T-helper 2 cell treated with Interferon-gamma antibody and Interleukin-4, amounts not matched to agents 5 μg/mL and 100 μg/mL, for 36 hours (primary cell): Measurements from ENCODE around the gene TRPV2.
A peak's percentile ranks its signal among the peaks of the same experiment; 100 is the strongest.
"Not testable (repeated sequence)": the region's sequence is repeated elsewhere in the genome, so short reads cannot be mapped to it uniquely, and the experiment has no call there.

Source experiments
- DNase-seq: peaks from one replicate; pipeline ENCODE4 v3.0.0; 2021; ENCODE audit warnings: low spot score
- H3K27ac Mint-ChIP-seq: one replicate; pipeline ENCODE4 v1.8.0; 2021; ENCODE audit warnings: mild to moderate bottlenecking, mixed read lengths
- H3K27me3 Mint-ChIP-seq: one replicate; pipeline ENCODE4 v1.8.0; 2021; ENCODE audit warnings: low read depth, mixed read lengths
- H3K36me3 Mint-ChIP-seq: one replicate; pipeline ENCODE4 v1.8.0; 2021; ENCODE audit warnings: low read depth, mixed read lengths
- H3K4me1 Mint-ChIP-seq: one replicate; pipeline ENCODE4 v1.8.0; 2021; ENCODE audit warnings: low read depth, mixed read lengths
- H3K4me3 Mint-ChIP-seq: one replicate; pipeline ENCODE4 v1.8.0; 2022; ENCODE audit warnings: mild to moderate bottlenecking, moderate library complexity, mixed read lengths
- H3K9me3 Mint-ChIP-seq: one replicate; pipeline ENCODE4 v1.8.0; 2021; ENCODE audit warnings: mixed read lengths

The TRPV2 gene

DNA sequence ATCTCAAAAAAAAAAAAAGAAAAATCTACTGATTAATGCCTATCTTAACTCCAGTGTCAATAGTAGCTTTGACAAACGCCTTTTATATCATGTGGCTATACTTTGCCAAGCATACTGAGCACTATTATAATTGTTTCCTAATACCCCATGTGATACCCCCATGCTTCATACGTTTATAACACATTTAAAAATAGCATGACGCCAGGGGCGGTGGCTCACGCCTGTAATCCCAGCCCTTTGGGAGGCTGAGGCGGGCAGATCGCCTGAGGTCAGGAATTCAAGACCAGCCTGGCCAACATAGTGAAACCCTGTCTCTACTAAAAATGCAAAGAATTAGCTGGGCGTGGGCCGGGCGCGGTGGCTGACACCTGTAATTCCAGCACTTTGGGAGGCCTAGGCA is 22.9 kb upstream of the TRPV2 start:
- peaks cover 11% of the 10 kb centered on the region for H3K27me3 Mint-ChIP-seq
- not testable (repeated sequence) for H3K4me1 Mint-ChIP-seq, H3K27ac Mint-ChIP-seq, H3K4me3 Mint-ChIP-seq, H3K36me3 Mint-ChIP-seq, DNase-seq, H3K9me3 Mint-ChIP-seq

DNA sequence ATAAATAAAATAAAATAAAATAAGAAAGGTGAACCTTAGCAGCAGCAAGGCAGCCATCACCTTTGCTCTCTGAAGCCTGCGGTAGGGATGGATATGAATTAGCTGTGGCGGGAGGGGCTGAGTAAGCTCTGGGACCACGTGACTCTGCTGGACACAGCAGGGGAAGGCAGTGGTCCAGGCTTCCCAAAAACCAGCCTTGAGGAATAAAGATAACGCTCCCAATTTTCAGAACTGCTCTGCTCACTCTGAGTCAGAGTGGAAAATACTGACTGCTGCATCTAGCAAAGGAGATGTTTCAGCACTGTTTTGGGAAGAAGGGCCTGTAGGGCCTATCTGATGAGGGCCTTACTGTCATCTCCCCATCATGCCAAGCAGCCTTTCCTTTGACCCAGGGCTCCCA is 19.5 kb upstream of the TRPV2 start:
- H3K36me3 Mint-ChIP-seq, H3K27ac Mint-ChIP-seq, H3K27me3 Mint-ChIP-seq, H3K4me3 Mint-ChIP-seq, DNase-seq, H3K9me3 Mint-ChIP-seq: not testable (repeated sequence)
- H3K4me1 Mint-ChIP-seq = peaks cover 10% of the 10 kb centered on the region

GRCh38 chr17:16396693-16397092 is 18.7 kb upstream of the TRPV2 start:
- not testable (repeated sequence) for H3K27ac Mint-ChIP-seq, H3K4me3 Mint-ChIP-seq, H3K36me3 Mint-ChIP-seq, H3K9me3 Mint-ChIP-seq, DNase-seq, H3K27me3 Mint-ChIP-seq
- peaks cover 10% of the 10 kb centered on the region for H3K4me1 Mint-ChIP-seq

DNA sequence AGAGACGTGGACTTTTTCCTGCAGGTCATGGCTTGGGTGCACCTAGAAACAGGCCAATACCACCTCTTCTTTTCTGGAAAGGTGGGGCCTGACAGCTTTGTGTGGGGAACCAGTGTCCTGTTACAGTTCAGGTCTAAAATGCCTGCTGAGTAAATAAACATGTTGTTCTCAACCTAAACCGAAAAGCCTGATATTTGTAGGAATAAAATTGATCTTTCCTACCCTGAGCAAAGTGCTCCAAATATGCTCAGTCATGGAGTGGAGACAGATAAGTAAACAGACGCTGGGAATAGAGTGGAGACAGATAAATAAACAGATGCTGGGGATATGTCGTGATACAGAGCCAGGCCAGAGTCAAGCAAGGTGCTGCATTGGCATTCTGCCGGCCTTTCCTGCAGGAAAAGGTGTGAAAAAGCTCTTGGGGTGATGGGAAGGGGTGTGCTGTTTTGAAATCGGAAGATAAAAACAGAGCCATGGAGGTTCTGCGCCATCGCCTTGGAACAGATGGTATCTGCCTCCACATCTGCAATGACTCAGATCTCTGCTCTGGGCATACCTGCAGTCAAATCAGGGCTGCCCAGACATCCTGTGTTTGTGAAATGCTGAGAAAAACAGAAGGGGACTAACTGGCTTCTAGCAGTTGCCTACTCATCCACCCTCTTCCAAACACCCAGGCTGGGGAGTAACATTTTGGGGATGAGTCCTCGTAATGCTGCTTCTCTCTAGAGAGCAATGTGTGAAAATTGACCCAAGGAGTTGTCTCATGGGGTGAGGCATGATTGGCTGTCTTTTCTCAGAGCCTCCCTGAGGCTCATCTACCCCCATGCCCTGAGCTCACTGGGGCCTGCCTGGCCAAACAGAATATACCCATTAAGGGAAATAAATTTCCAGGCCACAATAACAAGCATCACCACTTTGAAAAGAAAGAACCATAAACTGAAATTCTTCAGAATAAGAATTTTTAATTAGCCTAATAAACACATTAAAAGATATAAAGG is 16.8 kb upstream of the TRPV2 start:
- no peak overlapping the region for H3K4me3 Mint-ChIP-seq
- H3K27ac Mint-ChIP-seq = peak overlapping the region; percentile 17
- H3K9me3 Mint-ChIP-seq = no peaks in the 10 kb centered on the region

GRCh38 chr17:16403847-16404246 is 11.5 kb upstream of the TRPV2 start:
- DNase-seq, H3K4me3 Mint-ChIP-seq, H3K9me3 Mint-ChIP-seq, H3K36me3 Mint-ChIP-seq, H3K4me1 Mint-ChIP-seq, H3K27ac Mint-ChIP-seq: not testable (repeated sequence)
- peaks cover 20% of the 10 kb centered on the region for H3K27me3 Mint-ChIP-seq

More for the DNA sequence above, 16.8 kb upstream of the TRPV2 start:
- peak; percentile 47 for DNase-seq
- Mint-ChIP-seq H3K36me3 (no peaks in the 10 kb centered on the region), H3K27me3 (no peaks in the 10 kb centered on the region), H3K4me1 (peaks cover 10% of the 10 kb centered on the region)

DNA sequence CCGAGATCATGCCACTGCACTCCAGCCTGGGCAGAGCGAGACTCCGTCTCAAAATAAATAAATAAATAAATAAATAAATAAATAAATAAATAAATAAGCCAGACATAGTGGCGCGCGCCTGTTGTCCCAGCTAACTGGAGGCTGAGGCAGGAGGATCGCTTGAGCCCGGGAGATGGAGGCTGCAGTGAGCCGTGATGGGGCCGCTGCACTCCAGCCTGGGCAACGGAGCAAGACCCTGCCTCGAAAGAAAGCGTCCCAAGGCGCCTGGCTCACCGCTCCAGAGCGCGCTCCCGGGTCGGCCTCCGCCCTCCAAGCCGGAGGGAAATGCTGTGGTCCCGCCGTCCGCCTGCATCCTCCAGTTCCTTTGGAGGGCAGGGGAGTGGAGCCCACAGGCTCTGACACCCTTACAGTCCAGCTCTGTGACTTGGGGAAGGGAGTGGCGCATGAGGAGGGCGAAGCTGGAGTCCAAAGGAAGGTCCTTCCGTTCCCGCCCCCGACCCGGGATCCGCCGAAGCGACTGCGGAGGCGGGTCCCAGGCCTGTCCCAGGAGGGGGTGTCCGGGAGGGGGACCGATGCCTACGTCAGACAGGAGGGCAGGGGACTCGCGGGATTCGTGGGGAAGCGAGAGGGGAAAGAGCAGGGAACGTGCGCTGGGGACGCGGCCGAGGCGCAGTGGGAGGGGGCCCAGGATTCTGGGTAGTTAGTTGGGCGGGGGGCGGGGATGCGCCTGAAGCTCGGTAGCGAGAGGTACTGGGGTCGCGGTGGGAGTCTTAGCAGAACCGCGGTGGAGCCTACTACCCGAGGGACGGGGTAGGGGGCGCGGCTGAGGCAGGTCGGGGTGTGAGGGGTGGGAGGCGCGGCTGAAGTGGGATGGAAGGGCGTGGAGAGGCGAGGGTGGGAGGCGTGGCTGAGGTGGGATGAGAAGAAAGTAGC is 8.4 kb upstream of the TRPV2 start:
- Mint-ChIP-seq H3K9me3 (no peaks in the 10 kb centered on the region), H3K27me3 (peaks cover 20% of the 10 kb centered on the region), H3K27ac (no peak overlapping the region), H3K4me3 (peak overlapping the region; percentile 29), H3K36me3 (no peaks in the 10 kb centered on the region), H3K4me1 (peaks cover 3% of the 10 kb centered on the region)
- no peak for DNase-seq

GRCh38 chr17:16407911-16408588 is 7.3 kb upstream of the TRPV2 start:
- H3K27me3 Mint-ChIP-seq = peaks cover 20% of the 10 kb centered on the region
- H3K4me3 Mint-ChIP-seq = no peak overlapping the region
- peaks cover 1% of the 10 kb centered on the region for H3K36me3 Mint-ChIP-seq
- peaks cover 3% of the 10 kb centered on the region for H3K4me1 Mint-ChIP-seq
- DNase-seq = no peak
- H3K9me3 Mint-ChIP-seq = no peaks in the 10 kb centered on the region
- no peak overlapping the region for H3K27ac Mint-ChIP-seq

GRCh38 chr17:16417399-16417798 is 2.0 kb downstream of the TRPV2 start:
- Mint-ChIP-seq H3K4me1 (peaks cover 35% of the 10 kb centered on the region), H3K9me3 (no peaks in the 10 kb centered on the region), H3K36me3 (peaks cover 43% of the 10 kb centered on the region), H3K27me3 (no peaks in the 10 kb centered on the region), H3K4me3 (peak overlapping the region; percentile 99), H3K27ac (peak overlapping the region; percentile 98)
- DNase-seq = no peak

- Mint-ChIP-seq H3K9me3 (no peaks in the 10 kb centered on the region), H3K4me1 (peaks cover 35% of the 10 kb centered on the region), H3K36me3 (peaks cover 49% of the 10 kb centered on the region), H3K27ac (peak overlapping the region; percentile 77), H3K27me3 (no peaks in the 10 kb centered on the region), H3K4me3 (peak overlapping the region; percentile 75)
- no peak for DNase-seq
Measured at GRCh38 chr17:16417896-16418684, 2.7 kb downstream of the TRPV2 start.

DNA sequence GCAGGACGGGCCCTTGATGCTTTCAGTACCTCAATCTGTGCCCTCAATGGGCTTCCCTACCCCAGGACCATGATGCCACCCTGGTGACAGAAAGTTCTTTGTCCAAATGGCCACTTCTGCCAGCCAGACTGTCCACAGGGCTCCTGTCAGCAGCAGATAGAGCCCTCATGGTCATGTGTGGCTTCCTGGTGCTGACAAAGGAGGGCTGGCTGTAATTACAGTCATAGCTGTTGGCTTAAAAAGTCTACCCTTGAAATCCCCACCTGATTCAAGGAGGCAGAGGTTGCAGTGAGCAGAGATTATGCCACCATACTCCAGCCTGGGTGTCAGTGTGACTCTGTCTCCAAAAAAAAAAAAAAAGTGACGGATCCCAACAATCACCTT is 3.3 kb downstream of the TRPV2 start:
- Mint-ChIP-seq H3K4me3 (peak overlapping the region; percentile 75), H3K9me3 (no peaks in the 10 kb centered on the region), H3K27ac (peak overlapping the region; percentile 77), H3K36me3 (peaks cover 50% of the 10 kb centered on the region), H3K27me3 (no peaks in the 10 kb centered on the region), H3K4me1 (peaks cover 35% of the 10 kb centered on the region)
- DNase-seq = no peak

GRCh38 chr17:16419074-16419928 is 3.9 kb downstream of the TRPV2 start:
- Mint-ChIP-seq H3K36me3 (peaks cover 48% of the 10 kb centered on the region), H3K27me3 (no peaks in the 10 kb centered on the region), H3K4me1 (peaks cover 34% of the 10 kb centered on the region), H3K9me3 (no peaks in the 10 kb centered on the region), H3K4me3 (peak overlapping the region; percentile 75), H3K27ac (peak overlapping the region; percentile 77)
- peak; percentile 78 for DNase-seq

- no peak overlapping the region for H3K27ac Mint-ChIP-seq
Measured at GRCh38 chr17:16419929-16420271, 4.5 kb downstream of the TRPV2 start.

More at GRCh38 chr17:16419929-16420271, 4.5 kb downstream of the TRPV2 start:
- H3K4me3 Mint-ChIP-seq = peak overlapping the region; percentile 24
- H3K27me3 Mint-ChIP-seq = no peaks in the 10 kb centered on the region
- peak; percentile 68 for DNase-seq
- peaks cover 30% of the 10 kb centered on the region for H3K4me1 Mint-ChIP-seq
- H3K9me3 Mint-ChIP-seq = no peaks in the 10 kb centered on the region
- H3K36me3 Mint-ChIP-seq = peaks cover 49% of the 10 kb centered on the region
